Effector CD4-positive, alpha-beta T cell (primary cell): ENCODE results near the gene IQUB.
"Not testable (repeated sequence)": the region's sequence is repeated elsewhere in the genome, so short reads cannot be mapped to it uniquely, and the experiment has no call there.

ENCODE experiments used
- DNase-seq: peaks from one replicate; pipeline ENCODE4 v3.0.0-alpha.2; 2020

IQUB gene

GRCh38 chr7:123407951-123408350 is 126.4 kb downstream of the IQUB start:
- DNase-seq, result not testable (repeated sequence)
